IMR-90 (cell line): ENCODE measurements around the gene ZNF618. TPM values are rescaled to one million over a fixed set of nuclear protein-coding genes. Genes with fewer than 3 reads are reported as not detected.

ENCODE experiments used
- ATAC-seq: fragments of 200-7000 bp; cut with Tn5 transposase; 2 replicates; pipeline ENCODE4 v1.9.1; 2020; ENCODE audit warnings: low read depth, mild to moderate bottlenecking, moderate library complexity
- BruUV-seq: library from RNA; stranded (reverse); fragments of 400-500 nt; replicated peaks from 2 replicates; lab custom pipeline; 2021; lab: Mats Ljungman, UMichigan
- CTCF ChIA-PET: fragments of 300-600 bp; formaldehyde crosslinking; extraction: SDS; loops from one replicate; lab custom pipeline; 2021; ENCODE audit warnings: antibody characterized with exemption; lab: Yijun Ruan, JAX
- POLR2A ChIA-PET: fragments of 300-600 bp; sonication (Branson Sonifier 250); formaldehyde crosslinking; loops from one replicate; lab custom pipeline; 2022; ENCODE audit warnings: antibody characterized with exemption; ENCODE audit not compliant: unreplicated experiment; lab: Charles Lee
- DNase-seq: peaks from one replicate; pipeline ENCODE4 v3.0.0; 2013
- H2AFZ ChIP-seq: replicated peaks from 2 replicates; pipeline ENCODE3; 2013; ENCODE audit warnings: low read length, mild to moderate bottlenecking; ENCODE audit not compliant: poor library complexity
- H2AK5ac ChIP-seq: 2 replicates; pipeline ENCODE4 v1.6.1; 2013; ENCODE audit warnings: low read depth, low read length, inconsistent platforms
- H2AK9ac ChIP-seq: replicated peaks from 2 replicates; pipeline ENCODE3; 2013; ENCODE audit warnings: mild to moderate bottlenecking, low read depth, low read length, moderate library complexity; ENCODE audit not compliant: poor library complexity
- H2BK120ac ChIP-seq: 2 replicates; pipeline ENCODE4 v1.6.1; 2013; ENCODE audit warnings: low read depth, low read length, inconsistent platforms
- H2BK15ac ChIP-seq: 3 replicates; pipeline ENCODE4 v1.6.1; 2013; ENCODE audit warnings: low read depth, low read length, inconsistent platforms
- H2BK20ac ChIP-seq: 2 replicates; pipeline ENCODE4 v1.6.1; 2013; ENCODE audit warnings: low read depth, mild to moderate bottlenecking, inconsistent platforms, low read length, moderate library complexity
- H2BK5ac ChIP-seq: 2 replicates; pipeline ENCODE4 v1.6.1; 2013; ENCODE audit warnings: mild to moderate bottlenecking, low read depth, low read length, inconsistent platforms; ENCODE audit not compliant: poor library complexity, severe bottlenecking
- H3K14ac ChIP-seq: replicated peaks from 2 replicates; pipeline ENCODE4 v1.6.1; 2013; ENCODE audit warnings: low read depth, low read length, inconsistent platforms
- H3K18ac ChIP-seq: 2 replicates; pipeline ENCODE4 v1.6.1; 2013; ENCODE audit warnings: low read depth, low read length, control low read depth
- H3K23ac ChIP-seq: 2 replicates; pipeline ENCODE4 v1.6.1; 2013; ENCODE audit warnings: low read depth, low read length, inconsistent platforms
- H3K27ac ChIP-seq: 2 replicates; pipeline ENCODE4 v1.5.1; 2013; ENCODE audit warnings: mild to moderate bottlenecking, control low read depth, low read length; ENCODE audit not compliant: insufficient read depth
- H3K27me3 ChIP-seq: 2 replicates; pipeline ENCODE4 v1.6.1; 2013; ENCODE audit warnings: low read length; ENCODE audit not compliant: control insufficient read depth, insufficient read depth
- H3K36me3 ChIP-seq: 2 replicates; pipeline ENCODE4 v1.6.1; 2013; ENCODE audit warnings: low read length, mixed read lengths; ENCODE audit not compliant: control insufficient read depth, insufficient read depth
- H3K4ac ChIP-seq: 2 replicates; pipeline ENCODE4 v1.6.1; 2013; ENCODE audit warnings: low read depth, low read length, inconsistent platforms
- H3K4me1 ChIP-seq: 2 replicates; pipeline ENCODE4 v1.6.1; 2013; ENCODE audit warnings: low read length, mixed read lengths; ENCODE audit not compliant: control insufficient read depth, insufficient read depth
- H3K4me2 ChIP-seq: 2 replicates; pipeline ENCODE4 v1.6.1; 2013; ENCODE audit warnings: low read depth, mild to moderate bottlenecking, control low read depth, low read length, moderate library complexity
- H3K4me3 ChIP-seq: 2 replicates; pipeline ENCODE4 v1.5.1; 2013; ENCODE audit warnings: low read depth, mild to moderate bottlenecking, control low read depth, low read length, moderate library complexity; ENCODE audit not compliant: insufficient read depth
- H3K56ac ChIP-seq: 2 replicates; pipeline ENCODE4 v1.6.1; 2013; ENCODE audit warnings: low read length, inconsistent platforms; ENCODE audit not compliant: insufficient read depth; ENCODE audit errors: extremely low read depth
- H3K79me1 ChIP-seq, 2 experiments: 2 replicates each; pipeline ENCODE4 v1.6.1; 2013; ENCODE audit warnings: low read length in 2 of 2, inconsistent platforms in 1 of 2, low read depth in 1 of 2
- H3K9ac ChIP-seq: 2 replicates; pipeline ENCODE4 v1.6.1; 2013; ENCODE audit warnings: low read depth, low read length, control low read depth
- H3K9me1 ChIP-seq: 2 replicates; pipeline ENCODE4 v1.6.1; 2013; ENCODE audit warnings: low read length, inconsistent platforms; ENCODE audit not compliant: insufficient read depth
- H3K9me3 ChIP-seq: 2 replicates; pipeline ENCODE4 v1.6.1; 2013; ENCODE audit warnings: low read length; ENCODE audit not compliant: control insufficient read depth, insufficient read depth
- H4K20me1 ChIP-seq: 2 replicates; pipeline ENCODE4 v1.6.1; 2013; ENCODE audit warnings: low read length, inconsistent platforms; ENCODE audit not compliant: insufficient read depth
- H4K5ac ChIP-seq: 2 replicates; pipeline ENCODE4 v1.6.1; 2013; ENCODE audit warnings: mild to moderate bottlenecking, low read depth, low read length, control low read depth
- H4K8ac ChIP-seq, 2 experiments: 2 replicates each; pipeline ENCODE4 v1.6.1; 2013; ENCODE audit warnings: low read depth in 2 of 2, low read length in 2 of 2, control low read depth in 1 of 2, inconsistent platforms in 1 of 2
- H4K91ac ChIP-seq: 2 replicates; pipeline ENCODE4 v1.6.1; 2013; ENCODE audit warnings: low read depth, low read length, inconsistent platforms; ENCODE audit not compliant: insufficient read depth
- BHLHE40 ChIP-seq: fragments of 150-350 bp; IDR thresholded peaks from 2 replicates; pipeline ENCODE4 v1.6.1; 2016; ENCODE audit warnings: mild to moderate bottlenecking, low read depth, low read length
- CEBPB ChIP-seq: IDR thresholded peaks from 2 replicates; pipeline ENCODE4 v1.6.1; 2012; ENCODE audit warnings: low read depth, low read length, improper control_type of control experiment
- CHD1 ChIP-seq: IDR thresholded peaks from 2 replicates; pipeline ENCODE4 v1.6.1; 2012; ENCODE audit warnings: low read depth, low read length, improper control_type of control experiment
- MAFK ChIP-seq: IDR thresholded peaks from 2 replicates; pipeline ENCODE4 v1.6.1; 2012; ENCODE audit warnings: low read depth, low read length, improper control_type of control experiment
- MAZ ChIP-seq: IDR thresholded peaks from 2 replicates; pipeline ENCODE4 v1.6.1; 2012; ENCODE audit warnings: low read depth, mild to moderate bottlenecking, low read length, improper control_type of control experiment, moderate library complexity, borderline replicate concordance
- MXI1 ChIP-seq: IDR thresholded peaks from 2 replicates; pipeline ENCODE4 v1.6.1; 2012; ENCODE audit warnings: low read depth, mild to moderate bottlenecking, low read length, moderate library complexity, borderline replicate concordance
- POLR2A ChIP-seq: IDR thresholded peaks from 2 replicates; pipeline ENCODE4 v1.6.1; 2012; ENCODE audit warnings: mild to moderate bottlenecking, low read depth, low read length
- RAD21 ChIP-seq: IDR thresholded peaks from 2 replicates; pipeline ENCODE4 v1.6.1; 2012; ENCODE audit warnings: low read length, improper control_type of control experiment
- RCOR1 ChIP-seq: IDR thresholded peaks from 2 replicates; pipeline ENCODE4 v1.6.1; 2012; ENCODE audit warnings: mild to moderate bottlenecking, low read length, improper control_type of control experiment; ENCODE audit not compliant: insufficient replicate concordance
- RFX5 ChIP-seq: IDR thresholded peaks from 2 replicates; pipeline ENCODE4 v1.8.0; 2012; ENCODE audit warnings: low read depth, mild to moderate bottlenecking, low read length, moderate library complexity
- SMC3 ChIP-seq: fragments of 150-350 bp; IDR thresholded peaks from 2 replicates; pipeline ENCODE4 v1.6.1; 2016; ENCODE audit warnings: low read depth, mild to moderate bottlenecking, antibody characterized with exemption, low read length, moderate library complexity
- USF2 ChIP-seq: fragments of 150-350 bp; IDR thresholded peaks from 2 replicates; pipeline ENCODE4 v1.6.1; 2017; ENCODE audit warnings: mild to moderate bottlenecking, antibody characterized with exemption, low read length, low read depth
- WGBS, 2 experiments: methylation state at CpG; one replicate each; pipeline versions ENCODE4 v1.1.5 to v1.1.7; 2013; ENCODE audit warnings: missing lambda C conversion rate in 2 of 2; ENCODE audit not compliant: insufficient read length in 1 of 2; ENCODE audit errors: extremely low coverage in 2 of 2; 5-methylcytosine and 5-hydroxymethylcytosine counted together
- dilution Hi-C: fragments of 300-500 bp; cut with HindIII; formaldehyde crosslinking; loops from one replicate; pipeline ENCODE4 v1.14.3; 2018; ENCODE audit warnings: low sequenced_read_pairs; ENCODE audit not compliant: unreplicated experiment
- in situ Hi-C: fragments of 300-500 bp; cut with MboI; formaldehyde crosslinking; loops from 3 replicates; pipeline ENCODE4 v1.14.3; 2019; ENCODE audit warnings: low sequenced_read_pairs, inconsistent platforms, mixed read lengths
- intact Hi-C: fragments of 100-400 bp; cut with micrococcal nuclease; formaldehyde crosslinking; loops from 2 replicates; pipeline ENCODE4 v1.10.0; 2022
- polyA plus RNA-seq, 3 experiments: library from polyadenylated mRNA; depleted of rRNA; stranded (reverse); fragments of >200 nt; gene quantifications; 2 replicates each; pipeline ENCODE4 v1.2.3, GENCODE V29; 2012; ENCODE audit warnings: low replicate concordance in 1 of 3
- total RNA-seq: library from RNA; depleted of rRNA; stranded (reverse); fragments of >200 nt; gene quantifications from 2 replicates; pipeline ENCODE4 v1.2.3, GENCODE V29; 2012
- TF ChIP-seq, protein P1 (sequence below): conservative IDR thresholded peaks from 2 replicates; pipeline ENCODE4 v1.5.1; 2012; ENCODE audit warnings: mild to moderate bottlenecking, low read depth, low read length, improper control_type of control experiment

Gene ZNF618
- total and polyA plus RNA-seq, 2 of the 4 experiments (the other 2 are of a cell fraction): 8.2 to 9.4 TPM

- Histone ChIP-seq H3K9ac (no peak overlapping the region), H3K79me1 (no peaks in the 10 kb centered on the region; a peak in 1 of 4 replicates), H4K8ac (no peak overlapping the region), H3K18ac (no peak overlapping the region), H4K20me1 (no peaks in the 10 kb centered on the region), H3K4me1 (no peaks in the 10 kb centered on the region), H2AFZ (no peak overlapping the region), H2AK5ac (no peak overlapping the region), H3K4ac (no peak overlapping the region), H3K14ac (no peak overlapping the region), H2BK5ac (no peak overlapping the region), H3K23ac (no peak overlapping the region), H2BK15ac (no peak overlapping the region), H3K27ac (no peak overlapping the region), H4K91ac (no peak overlapping the region), H3K36me3 (peaks cover 38% of the 10 kb centered on the region), H2BK20ac (no peak overlapping the region), H3K4me2 (no peak overlapping the region), H3K56ac (no peak overlapping the region), H3K4me3 (no peak overlapping the region), H3K9me1 (peaks cover 7% of the 10 kb centered on the region; the same call in 1 of the 2 replicates), H4K5ac (no peak overlapping the region), H2AK9ac (no peak overlapping the region), H3K27me3 (no peaks in the 10 kb centered on the region), H2BK120ac (no peak overlapping the region), H3K9me3 (no peaks in the 10 kb centered on the region)
- DNase-seq (no peak), ATAC-seq (no peak)
- ChIA-PET POLR2A (no interaction called here), CTCF (no interaction called here)
- in situ Hi-C loops (no loop called here), dilution Hi-C loops (no loop called here), intact Hi-C loops (no loop called here)
- no TSS peak for BruUV-seq
- TF ChIP-seq RCOR1: no peak
- no peak for TF ChIP-seq MAFK
- TF ChIP-seq CHD1: no peak
- TF ChIP-seq USF2: no peak
- no peak for TF ChIP-seq SMC3
- TF ChIP-seq RAD21: no peak
- no peak for TF ChIP-seq MXI1
- no peak for TF ChIP-seq POLR2A
- TF ChIP-seq BHLHE40: no peak
- TF ChIP-seq MAZ: no peak
- no peak for TF ChIP-seq RFX5
- TF ChIP-seq CEBPB: no peak
- TF ChIP-seq, protein P1, sequence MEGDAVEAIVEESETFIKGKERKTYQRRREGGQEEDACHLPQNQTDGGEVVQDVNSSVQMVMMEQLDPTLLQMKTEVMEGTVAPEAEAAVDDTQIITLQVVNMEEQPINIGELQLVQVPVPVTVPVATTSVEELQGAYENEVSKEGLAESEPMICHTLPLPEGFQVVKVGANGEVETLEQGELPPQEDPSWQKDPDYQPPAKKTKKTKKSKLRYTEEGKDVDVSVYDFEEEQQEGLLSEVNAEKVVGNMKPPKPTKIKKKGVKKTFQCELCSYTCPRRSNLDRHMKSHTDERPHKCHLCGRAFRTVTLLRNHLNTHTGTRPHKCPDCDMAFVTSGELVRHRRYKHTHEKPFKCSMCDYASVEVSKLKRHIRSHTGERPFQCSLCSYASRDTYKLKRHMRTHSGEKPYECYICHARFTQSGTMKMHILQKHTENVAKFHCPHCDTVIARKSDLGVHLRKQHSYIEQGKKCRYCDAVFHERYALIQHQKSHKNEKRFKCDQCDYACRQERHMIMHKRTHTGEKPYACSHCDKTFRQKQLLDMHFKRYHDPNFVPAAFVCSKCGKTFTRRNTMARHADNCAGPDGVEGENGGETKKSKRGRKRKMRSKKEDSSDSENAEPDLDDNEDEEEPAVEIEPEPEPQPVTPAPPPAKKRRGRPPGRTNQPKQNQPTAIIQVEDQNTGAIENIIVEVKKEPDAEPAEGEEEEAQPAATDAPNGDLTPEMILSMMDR: no peak
- 94% methylated on average over 6 of the region's 9 CpGs; no CpG with 5 or more reads in 1 of the 2 experiments for WGBS, 2 experiments
Observed at GRCh38 chr9:114011313-114011712, 135.2 kb downstream of the ZNF618 start.
